ENCODE data around the gene HOXC9. TPM values are rescaled to one million over a fixed set of nuclear protein-coding genes. Genes with fewer than 3 reads are reported as not detected.

HOXC9 gene
- total and polyA plus RNA-seq, 9 donors, result 12.6 to 19.2 (median 15.6) TPM

DNA sequence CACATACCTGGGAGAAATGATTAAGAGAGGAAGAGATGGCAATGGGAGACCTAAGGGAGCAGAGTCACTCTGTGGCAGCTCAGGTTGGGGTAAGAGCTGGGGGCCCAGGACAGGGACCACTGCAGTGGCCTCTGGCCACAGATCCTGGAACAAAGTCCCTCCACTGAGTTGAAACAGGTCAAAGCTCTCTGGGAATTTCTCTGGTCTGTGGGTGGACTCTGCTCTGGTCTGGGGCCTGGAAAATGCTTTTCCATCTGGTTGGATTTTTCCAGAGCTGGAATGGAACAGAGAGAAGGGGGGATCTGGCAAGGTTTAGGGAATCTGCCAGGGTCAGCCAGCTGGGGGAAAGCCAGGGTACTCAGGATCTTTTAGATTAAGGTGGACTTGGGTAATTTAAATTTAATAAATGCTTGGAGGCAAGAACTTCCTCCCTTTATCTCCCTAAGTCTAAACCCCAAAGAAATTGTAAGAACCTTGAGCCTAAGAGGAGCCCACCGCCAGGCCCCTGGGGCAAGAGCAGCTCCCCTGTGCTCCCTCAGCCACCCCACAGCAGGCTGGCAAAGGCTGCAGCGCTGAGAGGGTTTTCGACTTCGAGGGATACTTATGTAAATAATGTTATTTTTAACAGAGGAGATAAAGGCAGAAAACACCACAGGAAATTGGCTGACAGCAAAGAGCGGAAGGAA, 11.3 kb upstream of the HOXC9 start:
- Histone ChIP-seq H3K36me3 (ENCODE audit: control insufficient read depth, insufficient read depth, low read length) (no peaks in the 10 kb centered on the region), H3K9me3 (replicated peaks; ENCODE audit: control insufficient read depth, low read depth, low read length) (no peaks in the 10 kb centered on the region), H3K4me3 (ENCODE audit: low read length) (peak overlapping the region; percentile 3), H3K4me1 (ENCODE audit: control insufficient read depth, insufficient read depth, low read length) (peaks cover 74% of the 10 kb centered on the region), H3K27ac (ENCODE audit: low read length) (peak overlapping the region; percentile 99), H3K27me3 (ENCODE audit: control insufficient read depth, insufficient read depth, low read length) (peaks cover 69% of the 10 kb centered on the region)
- peak; percentile 80 for DNase-seq
- no CpG with 5 or more reads among the region's 5 CpGs for WGBS (ENCODE audit: insufficient coverage)

DNA sequence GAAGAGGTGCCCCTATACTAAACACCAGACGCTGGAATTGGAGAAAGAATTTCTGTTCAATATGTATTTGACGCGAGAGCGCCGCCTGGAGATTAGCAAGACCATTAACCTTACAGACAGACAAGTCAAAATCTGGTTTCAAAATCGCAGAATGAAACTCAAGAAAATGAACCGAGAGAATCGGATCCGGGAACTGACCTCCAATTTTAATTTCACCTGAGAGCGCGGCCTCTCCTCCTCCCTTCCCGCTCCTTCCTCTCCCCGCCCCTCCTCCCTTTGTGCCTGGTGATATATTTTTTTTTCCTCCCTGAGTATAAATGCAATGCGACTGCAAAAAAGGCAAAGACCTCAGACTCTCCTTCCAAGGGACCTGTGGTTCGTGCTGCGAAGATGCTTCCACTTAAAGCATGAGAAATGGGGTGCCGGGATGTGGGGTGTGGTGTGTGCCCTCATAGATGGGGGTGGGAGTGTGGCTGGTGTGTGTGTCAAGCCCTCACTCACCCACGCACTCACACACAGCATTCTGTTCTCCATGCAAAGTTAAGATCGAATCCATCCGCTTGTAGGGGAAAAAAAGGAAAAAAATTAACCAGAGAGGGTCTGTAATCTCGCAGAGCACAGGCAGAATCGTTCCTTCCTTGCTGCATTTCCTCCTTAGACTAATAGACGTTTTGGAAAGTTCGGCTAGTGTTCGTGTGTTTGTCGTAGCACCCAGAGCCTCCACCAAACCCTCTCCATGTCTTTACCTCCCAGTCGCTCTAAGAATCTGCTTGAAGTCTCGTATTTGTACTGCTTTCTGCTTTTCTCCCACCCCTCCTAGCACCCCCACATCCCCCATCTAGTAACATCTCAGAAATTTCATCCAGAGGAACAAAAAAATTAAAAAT, 10.5 kb upstream of the HOXC9 start:
- no peaks in the 10 kb centered on the region for H3K36me3 ChIP-seq (ENCODE audit: control insufficient read depth, insufficient read depth, low read length)

DNA sequence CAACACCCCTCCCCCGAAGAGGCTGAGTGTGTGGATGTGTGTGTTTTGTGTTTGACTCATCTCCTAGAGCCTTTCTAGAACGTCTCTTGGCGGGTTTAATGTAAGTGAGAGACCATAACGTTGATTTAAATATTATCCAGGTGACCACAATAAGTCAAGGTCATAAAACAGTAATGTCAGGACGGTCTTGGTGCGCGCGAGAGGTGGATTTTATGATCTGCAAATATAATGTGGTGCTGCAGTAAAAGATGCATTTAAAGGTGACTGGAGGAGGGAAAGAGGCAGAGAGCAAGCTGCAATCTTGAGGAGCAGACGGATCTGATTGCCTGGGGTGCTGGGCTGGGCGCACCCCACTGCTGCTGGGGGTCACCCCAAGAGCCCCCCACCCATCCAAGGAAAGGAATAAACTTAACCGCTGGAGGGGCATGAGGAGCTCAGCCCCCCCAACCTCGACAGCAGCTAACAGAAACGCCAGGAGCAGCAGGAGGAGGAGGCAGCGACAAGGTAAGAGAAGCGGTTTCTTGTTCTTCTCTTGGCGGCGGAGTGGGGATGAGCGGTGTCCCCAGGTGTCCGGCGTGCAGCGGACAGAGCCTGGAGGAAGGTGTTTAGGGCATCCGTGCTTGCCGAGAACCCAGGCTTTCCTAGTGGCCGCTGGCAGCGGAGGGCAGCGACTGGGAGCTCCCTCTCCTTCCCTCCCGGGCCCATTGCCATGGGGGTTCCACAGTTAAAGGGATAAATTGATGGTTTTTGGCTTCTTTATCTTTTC, 9.5 kb upstream of the HOXC9 start:
- Histone ChIP-seq H3K27me3 (ENCODE audit: control insufficient read depth, insufficient read depth, low read length) (peaks cover 76% of the 10 kb centered on the region), H3K4me1 (ENCODE audit: control insufficient read depth, insufficient read depth, low read length) (peaks cover 79% of the 10 kb centered on the region), H3K27ac (ENCODE audit: low read length) (peak overlapping the region; percentile 99), H3K36me3 (ENCODE audit: control insufficient read depth, insufficient read depth, low read length) (no peaks in the 10 kb centered on the region), H3K4me3 (ENCODE audit: low read length) (peak overlapping the region; percentile 21), H3K9me3 (replicated peaks; ENCODE audit: control insufficient read depth, low read depth, low read length) (no peaks in the 10 kb centered on the region)
- WGBS (ENCODE audit: insufficient coverage), result 24% methylated on average over 15 of the region's 27 CpGs
- DNase-seq, result peak; percentile 41

More for the DNA sequence above, 10.5 kb upstream of the HOXC9 start:
- 3% methylated on average over 8 of the region's 28 CpGs for WGBS (ENCODE audit: insufficient coverage)
- Histone ChIP-seq H3K27ac (ENCODE audit: low read length) (peak overlapping the region; percentile 99), H3K4me3 (ENCODE audit: low read length) (peak overlapping the region; percentile 34), H3K9me3 (replicated peaks; ENCODE audit: control insufficient read depth, low read depth, low read length) (no peaks in the 10 kb centered on the region), H3K4me1 (ENCODE audit: control insufficient read depth, insufficient read depth, low read length) (peaks cover 73% of the 10 kb centered on the region), H3K27me3 (ENCODE audit: control insufficient read depth, insufficient read depth, low read length) (peaks cover 72% of the 10 kb centered on the region)
- peak; percentile 92 for DNase-seq

DNA sequence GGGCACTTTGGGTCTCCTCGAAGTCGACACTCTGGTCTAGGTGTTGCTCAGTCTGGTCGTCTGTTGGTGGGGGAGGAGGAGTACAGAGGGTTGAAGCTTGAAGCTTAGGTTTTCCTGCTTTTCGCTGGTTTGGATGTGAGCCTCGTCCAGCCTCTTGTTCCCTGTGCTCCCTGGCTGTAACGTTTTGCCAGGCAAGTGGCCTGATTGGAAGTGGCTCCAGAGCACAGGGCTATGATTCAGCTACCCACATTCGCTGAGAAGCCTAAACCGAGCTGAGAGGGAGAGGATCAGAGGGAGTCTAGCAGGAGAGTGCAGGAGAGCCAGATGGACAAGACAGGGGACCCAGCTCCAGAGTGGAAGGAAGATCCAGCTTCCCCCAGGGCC, 8.9 kb upstream of the HOXC9 start:
- Histone ChIP-seq H3K4me1 (ENCODE audit: control insufficient read depth, insufficient read depth, low read length) (peaks cover 79% of the 10 kb centered on the region), H3K27me3 (ENCODE audit: control insufficient read depth, insufficient read depth, low read length) (peaks cover 76% of the 10 kb centered on the region), H3K4me3 (ENCODE audit: low read length) (peak overlapping the region; percentile 21), H3K9me3 (replicated peaks; ENCODE audit: control insufficient read depth, low read depth, low read length) (no peaks in the 10 kb centered on the region), H3K36me3 (ENCODE audit: control insufficient read depth, insufficient read depth, low read length) (no peaks in the 10 kb centered on the region), H3K27ac (ENCODE audit: low read length) (peak overlapping the region; percentile 99)
- DNase-seq, result peak; percentile 88
- 7% methylated on average over 8 of the region's 8 CpGs for WGBS (ENCODE audit: insufficient coverage)

DNA sequence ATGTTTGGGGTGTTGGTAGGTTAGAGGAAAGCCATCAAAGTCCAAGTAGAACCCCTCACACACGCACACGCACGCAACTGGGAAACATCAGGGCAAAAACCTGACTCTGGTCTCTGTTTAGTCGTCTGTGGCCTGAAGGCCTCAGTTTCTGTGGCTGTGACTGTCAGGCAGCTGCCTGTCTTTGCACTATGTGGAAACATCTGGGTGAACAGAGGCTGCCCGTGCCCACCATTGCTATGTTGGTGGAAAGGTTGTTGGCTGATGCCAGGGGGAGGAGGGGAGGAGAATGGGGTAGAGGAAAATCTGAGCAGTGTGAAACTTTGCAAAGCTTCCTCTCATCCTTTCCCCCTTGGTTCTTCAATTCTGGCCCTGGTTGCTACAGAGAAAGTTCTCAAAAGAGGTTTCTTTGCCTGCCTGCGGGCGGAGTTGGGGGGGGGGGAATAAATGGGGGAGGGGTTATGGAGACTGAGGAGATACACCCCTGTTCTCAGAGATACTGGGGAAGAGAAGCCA, 7.5 kb upstream of the HOXC9 start:
- Histone ChIP-seq H3K4me3 (ENCODE audit: low read length) (no peak overlapping the region), H3K4me1 (ENCODE audit: control insufficient read depth, insufficient read depth, low read length) (peaks cover 85% of the 10 kb centered on the region), H3K27me3 (ENCODE audit: control insufficient read depth, insufficient read depth, low read length) (peaks cover 77% of the 10 kb centered on the region), H3K27ac (ENCODE audit: low read length) (peak overlapping the region; percentile 99), H3K9me3 (replicated peaks; ENCODE audit: control insufficient read depth, low read depth, low read length) (no peaks in the 10 kb centered on the region), H3K36me3 (ENCODE audit: control insufficient read depth, insufficient read depth, low read length) (no peaks in the 10 kb centered on the region)
- peak; percentile 53 for DNase-seq
- WGBS (ENCODE audit: insufficient coverage), result 38% methylated on average over 1 of the region's 7 CpGs

DNA sequence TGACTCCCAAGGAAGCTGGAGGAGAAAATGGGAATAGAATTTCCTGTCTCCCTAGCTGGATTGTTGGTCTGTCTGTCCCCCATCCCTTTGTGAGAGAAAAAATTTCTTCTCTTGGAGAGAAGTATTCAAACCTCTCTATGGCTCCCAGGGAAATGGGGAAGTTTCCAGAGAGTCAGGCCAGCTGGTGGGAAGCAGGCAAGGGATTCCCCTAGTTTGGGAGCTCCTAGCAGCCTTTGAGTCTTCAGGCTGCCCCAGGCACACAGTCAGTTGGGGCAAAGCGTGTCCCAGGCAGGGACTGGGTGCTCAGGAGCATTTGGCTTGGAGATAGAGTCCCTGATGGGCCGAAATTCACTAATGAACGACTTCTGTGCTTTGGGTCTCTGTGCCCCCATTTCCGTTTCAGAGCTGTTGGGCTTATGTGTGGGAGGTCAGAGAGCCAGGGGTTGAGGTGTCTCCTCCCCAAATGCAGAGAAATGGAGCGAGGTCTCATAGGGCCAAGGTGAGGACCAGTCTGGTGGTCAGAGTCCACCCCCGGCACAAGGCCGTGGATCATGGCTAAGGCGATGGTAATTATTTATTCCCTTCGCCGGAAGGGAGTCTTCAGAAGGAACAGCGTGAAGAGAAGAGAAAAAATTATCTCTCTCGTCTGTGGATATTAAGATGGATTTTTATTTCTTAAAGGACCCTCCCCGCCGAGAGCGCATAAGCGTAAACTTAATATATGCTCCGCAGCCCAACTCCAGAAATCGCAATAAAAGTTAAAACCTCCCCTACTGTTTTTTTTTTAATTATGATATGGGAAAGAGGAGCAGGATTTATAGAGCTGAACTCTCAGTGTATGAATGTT, 6.6 kb upstream of the HOXC9 start:
- WGBS (ENCODE audit: insufficient coverage), result 32% methylated on average over 6 of the region's 18 CpGs
- H3K27ac ChIP-seq (ENCODE audit: low read length), result peak overlapping the region; percentile 99
- H3K4me3 ChIP-seq (ENCODE audit: low read length), result peak overlapping the region; percentile 81
- peaks cover 85% of the 10 kb centered on the region for H3K4me1 ChIP-seq (ENCODE audit: control insufficient read depth, insufficient read depth, low read length)
- H3K36me3 ChIP-seq (ENCODE audit: control insufficient read depth, insufficient read depth, low read length), result no peaks in the 10 kb centered on the region
- DNase-seq, result peak; percentile 78
- peaks cover 80% of the 10 kb centered on the region for H3K27me3 ChIP-seq (ENCODE audit: control insufficient read depth, insufficient read depth, low read length)
- no peaks in the 10 kb centered on the region for H3K9me3 ChIP-seq (replicated peaks; ENCODE audit: control insufficient read depth, low read depth, low read length)

DNA sequence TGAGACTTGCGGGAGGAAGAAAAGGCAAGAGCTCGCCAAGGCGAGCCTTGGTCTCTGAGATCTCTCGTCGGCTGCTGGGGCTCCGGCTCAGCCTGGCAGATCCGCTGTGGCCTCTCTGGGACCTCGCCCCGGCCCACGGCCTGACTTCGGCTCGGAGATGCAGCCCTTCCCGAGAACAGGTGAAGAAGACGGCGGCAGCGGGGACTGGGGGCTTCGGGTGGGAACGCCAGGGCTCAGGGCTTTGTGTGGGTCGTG, 6.0 kb upstream of the HOXC9 start:
- peaks cover 85% of the 10 kb centered on the region for H3K4me1 ChIP-seq (ENCODE audit: control insufficient read depth, insufficient read depth, low read length)
- 3% methylated on average over 19 of the region's 19 CpGs for WGBS (ENCODE audit: insufficient coverage)
- H3K27me3 ChIP-seq (ENCODE audit: control insufficient read depth, insufficient read depth, low read length), result peaks cover 80% of the 10 kb centered on the region
- DNase-seq, result peak; percentile 74
- H3K4me3 ChIP-seq (ENCODE audit: low read length), result peak overlapping the region; percentile 81
- H3K9me3 ChIP-seq (replicated peaks; ENCODE audit: control insufficient read depth, low read depth, low read length), result no peaks in the 10 kb centered on the region
- peak overlapping the region; percentile 99 for H3K27ac ChIP-seq (ENCODE audit: low read length)
- H3K36me3 ChIP-seq (ENCODE audit: control insufficient read depth, insufficient read depth, low read length), result no peaks in the 10 kb centered on the region

DNA sequence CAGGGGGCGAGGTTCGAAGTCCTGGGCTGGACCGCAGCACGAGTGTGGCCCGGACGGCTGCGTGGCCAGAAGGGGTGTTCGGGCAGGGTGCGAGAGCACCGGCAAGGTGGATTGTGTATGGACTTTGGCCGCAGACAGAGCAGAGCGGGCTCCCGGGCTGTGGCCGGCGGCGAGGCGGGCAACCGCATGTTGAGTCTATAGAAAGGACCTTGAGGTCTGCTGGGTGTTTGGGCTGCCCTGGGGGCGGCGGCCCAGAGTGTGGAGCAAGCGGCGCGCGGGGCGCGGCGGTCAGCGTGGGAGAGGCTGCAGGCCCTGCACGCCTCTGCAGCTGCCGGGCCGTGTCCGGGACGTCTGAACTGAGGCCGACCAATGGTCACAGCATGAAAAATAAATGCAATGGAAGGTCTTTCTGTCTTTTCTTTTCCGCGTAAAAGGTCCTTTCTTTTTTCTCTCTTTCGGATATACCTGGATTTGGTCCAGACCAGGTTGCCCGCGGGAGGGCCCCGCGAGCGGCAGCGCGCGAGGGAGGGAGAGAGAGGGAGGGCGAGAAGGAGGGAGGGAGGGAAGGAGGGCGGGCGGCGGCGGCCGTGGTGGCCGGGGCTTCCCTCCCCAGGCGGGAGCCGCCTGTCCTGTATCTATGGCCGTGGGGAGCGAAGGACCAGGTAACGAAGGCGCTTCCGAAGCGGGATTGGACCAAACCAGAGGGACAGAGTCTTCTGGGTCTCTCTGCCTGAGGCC, 5.5 kb upstream of the HOXC9 start:
- H3K4me1 ChIP-seq (ENCODE audit: control insufficient read depth, insufficient read depth, low read length), result peaks cover 85% of the 10 kb centered on the region
- peak; percentile 57 for DNase-seq
- WGBS (ENCODE audit: insufficient coverage), result 4% methylated on average over 41 of the region's 60 CpGs

DNA sequence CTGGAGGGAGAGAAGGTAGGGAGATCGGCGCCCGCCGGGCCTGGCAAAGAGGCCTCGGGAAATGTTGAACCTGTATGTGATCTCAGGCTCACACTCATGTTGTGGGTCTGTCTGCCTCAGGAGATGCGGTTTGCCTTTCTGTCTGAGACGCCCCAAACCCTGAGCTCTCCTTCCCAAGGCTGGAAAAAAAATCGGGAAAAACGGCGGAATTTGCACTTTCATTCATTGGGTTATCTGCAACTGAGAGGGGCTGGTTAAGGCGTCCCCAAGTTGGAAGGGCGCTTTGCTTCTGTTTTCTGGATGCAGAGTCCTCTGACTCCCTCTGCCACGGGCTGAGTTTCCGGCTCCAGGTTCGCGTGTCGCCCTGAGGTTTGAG, 5.0 kb upstream of the HOXC9 start:
- no peak for DNase-seq
- 1% methylated on average over 12 of the region's 17 CpGs for WGBS (ENCODE audit: insufficient coverage)
- H3K9me3 ChIP-seq (replicated peaks; ENCODE audit: control insufficient read depth, low read depth, low read length), result no peaks in the 10 kb centered on the region
- peak overlapping the region; percentile 81 for H3K4me3 ChIP-seq (ENCODE audit: low read length)
- H3K27ac ChIP-seq (ENCODE audit: low read length), result peak overlapping the region; percentile 99
- no peaks in the 10 kb centered on the region for H3K36me3 ChIP-seq (ENCODE audit: control insufficient read depth, insufficient read depth, low read length)
- peaks cover 83% of the 10 kb centered on the region for H3K27me3 ChIP-seq (ENCODE audit: control insufficient read depth, insufficient read depth, low read length)
- H3K4me1 ChIP-seq (ENCODE audit: control insufficient read depth, insufficient read depth, low read length), result peaks cover 79% of the 10 kb centered on the region

More for the DNA sequence above, 5.5 kb upstream of the HOXC9 start:
- Histone ChIP-seq H3K36me3 (ENCODE audit: control insufficient read depth, insufficient read depth, low read length) (no peaks in the 10 kb centered on the region), H3K27me3 (ENCODE audit: control insufficient read depth, insufficient read depth, low read length) (peaks cover 81% of the 10 kb centered on the region), H3K4me3 (ENCODE audit: low read length) (peak overlapping the region; percentile 81), H3K9me3 (replicated peaks; ENCODE audit: control insufficient read depth, low read depth, low read length) (no peaks in the 10 kb centered on the region), H3K27ac (ENCODE audit: low read length) (peak overlapping the region; percentile 99)

Measured in muscle of leg (tissue), 11 donors.